ENCODE measurements around the gene TENM3.

Gene TENM3

GRCh38 chr4:182593864-182594263 lies 350.7 kb downstream of the TENM3 start:
- H3K4me3 ChIP-seq (ENCODE audit: low read depth, low read length) = no peak overlapping the region
- TF ChIP-seq POLR2A (IDR thresholded peaks at IDR 0.05; ENCODE audit: extremely low read depth, insufficient read length) (no peak), MAX (IDR thresholded peaks at IDR 0.05; ENCODE audit: low read depth, low read length) (no peak), MYC (IDR thresholded peaks at IDR 0.05; ENCODE audit: low read depth, low read length) (no peak)
- TF ChIP-seq, protein P1, sequence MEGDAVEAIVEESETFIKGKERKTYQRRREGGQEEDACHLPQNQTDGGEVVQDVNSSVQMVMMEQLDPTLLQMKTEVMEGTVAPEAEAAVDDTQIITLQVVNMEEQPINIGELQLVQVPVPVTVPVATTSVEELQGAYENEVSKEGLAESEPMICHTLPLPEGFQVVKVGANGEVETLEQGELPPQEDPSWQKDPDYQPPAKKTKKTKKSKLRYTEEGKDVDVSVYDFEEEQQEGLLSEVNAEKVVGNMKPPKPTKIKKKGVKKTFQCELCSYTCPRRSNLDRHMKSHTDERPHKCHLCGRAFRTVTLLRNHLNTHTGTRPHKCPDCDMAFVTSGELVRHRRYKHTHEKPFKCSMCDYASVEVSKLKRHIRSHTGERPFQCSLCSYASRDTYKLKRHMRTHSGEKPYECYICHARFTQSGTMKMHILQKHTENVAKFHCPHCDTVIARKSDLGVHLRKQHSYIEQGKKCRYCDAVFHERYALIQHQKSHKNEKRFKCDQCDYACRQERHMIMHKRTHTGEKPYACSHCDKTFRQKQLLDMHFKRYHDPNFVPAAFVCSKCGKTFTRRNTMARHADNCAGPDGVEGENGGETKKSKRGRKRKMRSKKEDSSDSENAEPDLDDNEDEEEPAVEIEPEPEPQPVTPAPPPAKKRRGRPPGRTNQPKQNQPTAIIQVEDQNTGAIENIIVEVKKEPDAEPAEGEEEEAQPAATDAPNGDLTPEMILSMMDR (IDR thresholded peaks at IDR 0.05; ENCODE audit: low read depth, low read length) = no peak
- DNase-seq (ENCODE audit: low read depth) = no peak

DNA sequence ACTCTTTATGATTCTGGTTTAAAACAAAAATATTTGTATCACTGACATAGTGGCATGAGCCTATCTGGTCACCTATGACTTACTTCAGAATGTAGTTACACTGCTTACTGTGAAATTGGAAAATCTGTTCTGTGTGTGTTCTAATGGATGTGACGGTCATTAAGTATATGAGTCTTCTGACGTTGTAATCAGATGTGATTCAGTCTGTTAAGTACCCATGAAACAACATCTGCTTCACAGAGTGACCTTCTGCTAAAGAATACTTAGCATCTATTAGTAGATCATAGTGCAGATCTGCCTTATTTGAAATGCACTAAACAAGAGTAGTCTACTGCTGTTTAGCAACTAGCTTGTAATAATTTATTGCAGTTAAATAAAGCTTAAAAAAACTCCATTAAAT lies 356.9 kb downstream of the TENM3 start:
- no peak overlapping the region for H3K4me3 ChIP-seq (ENCODE audit: low read depth, low read length)
- no peak for DNase-seq (ENCODE audit: low read depth)
- TF ChIP-seq, protein P1 (IDR thresholded peaks at IDR 0.05; ENCODE audit: low read depth, low read length) = no peak
- TF ChIP-seq MAX (IDR thresholded peaks at IDR 0.05; ENCODE audit: low read depth, low read length) (no peak), POLR2A (IDR thresholded peaks at IDR 0.05; ENCODE audit: extremely low read depth, insufficient read length) (no peak)

DNA sequence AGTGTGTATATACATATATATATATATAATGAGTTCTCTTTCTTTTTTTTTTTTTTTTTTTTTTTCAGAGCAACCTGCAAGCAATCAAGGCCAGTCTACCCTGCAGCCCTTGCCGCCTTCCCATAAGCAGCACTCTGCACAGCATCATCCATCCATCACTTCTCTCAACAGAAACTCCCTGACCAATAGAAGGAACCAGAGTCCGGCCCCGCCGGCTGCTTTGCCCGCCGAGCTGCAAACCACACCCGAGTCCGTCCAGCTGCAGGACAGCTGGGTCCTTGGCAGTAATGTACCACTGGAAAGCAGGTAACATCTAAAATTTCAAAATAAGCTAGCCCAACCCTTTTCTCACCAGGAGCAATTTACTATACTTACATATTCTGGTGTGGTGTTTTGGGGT lies 357.7 kb downstream of the TENM3 start:
- TF ChIP-seq, protein P1 (IDR thresholded peaks at IDR 0.05; ENCODE audit: low read depth, low read length) = no peak
- TF ChIP-seq MYC (IDR thresholded peaks at IDR 0.05; ENCODE audit: low read depth, low read length) (no peak), POLR2A (IDR thresholded peaks at IDR 0.05; ENCODE audit: extremely low read depth, insufficient read length) (no peak), MAX (IDR thresholded peaks at IDR 0.05; ENCODE audit: low read depth, low read length) (no peak)
- no peak overlapping the region for H3K4me3 ChIP-seq (ENCODE audit: low read depth, low read length)
- DNase-seq (ENCODE audit: low read depth) = no peak

- TF ChIP-seq MYC (IDR thresholded peaks at IDR 0.05; ENCODE audit: low read depth, low read length) = no peak
- no peak for TF ChIP-seq MAX (IDR thresholded peaks at IDR 0.05; ENCODE audit: low read depth, low read length)
- TF ChIP-seq, protein P1 (IDR thresholded peaks at IDR 0.05; ENCODE audit: low read depth, low read length) = no peak
- TF ChIP-seq POLR2A (IDR thresholded peaks at IDR 0.05; ENCODE audit: extremely low read depth, insufficient read length) = no peak
- H3K4me3 ChIP-seq (ENCODE audit: low read depth, low read length) = no peak overlapping the region
- no peak for DNase-seq (ENCODE audit: low read depth)
These were observed 361.0 kb downstream of the TENM3 start for GRCh38 chr4:182604161-182604622.

- TF ChIP-seq POLR2A (IDR thresholded peaks at IDR 0.05; ENCODE audit: extremely low read depth, insufficient read length) (no peak), MYC (IDR thresholded peaks at IDR 0.05; ENCODE audit: low read depth, low read length) (no peak), MAX (IDR thresholded peaks at IDR 0.05; ENCODE audit: low read depth, low read length) (no peak)
- TF ChIP-seq, protein P1 (IDR thresholded peaks at IDR 0.05; ENCODE audit: low read depth, low read length) = no peak
- DNase-seq (ENCODE audit: low read depth) = no peak
- no peak overlapping the region for H3K4me3 ChIP-seq (ENCODE audit: low read depth, low read length)
These were observed 361.8 kb downstream of the TENM3 start for GRCh38 chr4:182604953-182605352.

GRCh38 chr4:182608525-182608924 lies 365.3 kb downstream of the TENM3 start:
- no peak for DNase-seq (ENCODE audit: low read depth)
- TF ChIP-seq, protein P1 (IDR thresholded peaks at IDR 0.05; ENCODE audit: low read depth, low read length) = no peak
- TF ChIP-seq MYC (IDR thresholded peaks at IDR 0.05; ENCODE audit: low read depth, low read length) (no peak), POLR2A (IDR thresholded peaks at IDR 0.05; ENCODE audit: extremely low read depth, insufficient read length) (no peak), MAX (IDR thresholded peaks at IDR 0.05; ENCODE audit: low read depth, low read length) (no peak)
- H3K4me3 ChIP-seq (ENCODE audit: low read depth, low read length) = no peak overlapping the region
